ENCODE results near the gene FGFRL1.

Gene FGFRL1

DNA sequence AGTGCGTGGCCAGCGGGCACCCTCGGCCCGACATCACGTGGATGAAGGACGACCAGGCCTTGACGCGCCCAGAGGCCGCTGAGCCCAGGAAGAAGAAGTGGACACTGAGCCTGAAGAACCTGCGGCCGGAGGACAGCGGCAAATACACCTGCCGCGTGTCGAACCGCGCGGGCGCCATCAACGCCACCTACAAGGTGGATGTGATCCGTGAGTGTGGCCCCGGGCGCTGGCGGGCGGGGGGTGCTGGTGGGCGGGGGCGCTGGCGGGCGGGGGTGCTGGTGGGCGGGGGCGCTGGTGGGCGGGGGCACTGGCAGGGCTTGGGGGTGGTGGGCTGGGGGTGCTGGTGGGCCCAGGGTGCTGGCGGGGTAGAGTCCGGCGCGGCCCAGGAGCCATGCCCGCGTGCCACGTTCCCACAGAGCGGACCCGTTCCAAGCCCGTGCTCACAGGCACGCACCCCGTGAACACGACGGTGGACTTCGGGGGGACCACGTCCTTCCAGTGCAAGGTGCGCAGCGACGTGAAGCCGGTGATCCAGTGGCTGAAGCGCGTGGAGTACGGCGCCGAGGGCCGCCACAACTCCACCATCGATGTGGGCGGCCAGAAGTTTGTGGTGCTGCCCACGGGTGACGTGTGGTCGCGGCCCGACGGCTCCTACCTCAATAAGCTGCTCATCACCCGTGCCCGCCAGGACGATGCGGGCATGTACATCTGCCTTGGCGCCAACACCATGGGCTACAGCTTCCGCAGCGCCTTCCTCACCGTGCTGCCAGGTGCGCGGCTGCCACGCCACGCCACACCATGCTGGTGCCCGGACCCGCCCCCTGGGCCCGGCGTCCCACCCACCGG lies 12.7 kb downstream of the FGFRL1 start:
- DNase-seq, result no peak

DNA sequence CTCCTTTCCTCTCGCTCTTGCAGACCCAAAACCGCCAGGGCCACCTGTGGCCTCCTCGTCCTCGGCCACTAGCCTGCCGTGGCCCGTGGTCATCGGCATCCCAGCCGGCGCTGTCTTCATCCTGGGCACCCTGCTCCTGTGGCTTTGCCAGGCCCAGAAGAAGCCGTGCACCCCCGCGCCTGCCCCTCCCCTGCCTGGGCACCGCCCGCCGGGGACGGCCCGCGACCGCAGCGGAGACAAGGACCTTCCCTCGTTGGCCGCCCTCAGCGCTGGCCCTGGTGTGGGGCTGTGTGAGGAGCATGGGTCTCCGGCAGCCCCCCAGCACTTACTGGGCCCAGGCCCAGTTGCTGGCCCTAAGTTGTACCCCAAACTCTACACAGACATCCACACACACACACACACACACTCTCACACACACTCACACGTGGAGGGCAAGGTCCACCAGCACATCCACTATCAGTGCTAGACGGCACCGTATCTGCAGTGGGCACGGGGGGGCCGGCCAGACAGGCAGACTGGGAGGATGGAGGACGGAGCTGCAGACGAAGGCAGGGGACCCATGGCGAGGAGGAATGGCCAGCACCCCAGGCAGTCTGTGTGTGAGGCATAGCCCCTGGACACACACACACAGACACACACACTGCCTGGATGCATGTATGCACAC lies 13.6 kb downstream of the FGFRL1 start:
- DNase-seq, result no peak

GRCh38 chr4:1026115-1026514 lies 14.7 kb downstream of the FGFRL1 start:
- DNase-seq, result no peak

DNA sequence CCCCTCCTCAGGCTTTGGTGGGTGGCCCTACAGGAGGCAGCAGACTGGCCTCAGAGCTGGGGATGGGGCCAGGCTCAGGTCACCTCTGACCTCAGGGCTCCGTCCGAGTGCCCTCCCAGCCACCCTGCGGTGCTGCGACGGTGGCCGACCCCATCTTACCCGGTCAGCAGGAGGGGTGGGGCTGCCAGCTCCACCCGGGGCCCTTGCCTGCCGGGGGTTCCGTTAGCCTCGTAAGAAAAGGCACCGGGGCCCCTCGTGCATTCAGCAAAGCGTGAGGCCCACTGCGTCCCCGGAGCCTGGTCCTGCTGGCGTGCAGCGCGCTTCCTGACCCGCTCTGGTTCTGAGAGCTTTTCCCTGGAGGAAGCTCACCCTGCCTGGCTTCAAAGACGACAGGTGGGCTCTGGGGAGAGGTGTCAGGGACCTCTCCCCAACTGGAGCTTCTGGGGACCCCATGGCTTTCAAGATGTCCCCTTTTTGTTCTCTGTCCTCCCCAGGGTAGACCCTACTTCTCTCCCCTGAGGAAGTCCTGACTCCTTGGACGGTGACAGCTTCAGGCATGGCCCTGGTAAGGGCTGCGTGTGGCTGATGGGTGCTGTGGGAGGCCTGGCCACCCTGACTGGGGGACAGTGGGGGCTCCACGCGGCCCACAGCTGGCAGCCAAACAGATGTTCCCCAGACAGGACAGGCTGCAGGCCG lies 15.9 kb downstream of the FGFRL1 start:
- no peak for DNase-seq

GRCh38 chr4:1027915-1028238 lies 16.5 kb downstream of the FGFRL1 start:
- no peak for DNase-seq

DNA sequence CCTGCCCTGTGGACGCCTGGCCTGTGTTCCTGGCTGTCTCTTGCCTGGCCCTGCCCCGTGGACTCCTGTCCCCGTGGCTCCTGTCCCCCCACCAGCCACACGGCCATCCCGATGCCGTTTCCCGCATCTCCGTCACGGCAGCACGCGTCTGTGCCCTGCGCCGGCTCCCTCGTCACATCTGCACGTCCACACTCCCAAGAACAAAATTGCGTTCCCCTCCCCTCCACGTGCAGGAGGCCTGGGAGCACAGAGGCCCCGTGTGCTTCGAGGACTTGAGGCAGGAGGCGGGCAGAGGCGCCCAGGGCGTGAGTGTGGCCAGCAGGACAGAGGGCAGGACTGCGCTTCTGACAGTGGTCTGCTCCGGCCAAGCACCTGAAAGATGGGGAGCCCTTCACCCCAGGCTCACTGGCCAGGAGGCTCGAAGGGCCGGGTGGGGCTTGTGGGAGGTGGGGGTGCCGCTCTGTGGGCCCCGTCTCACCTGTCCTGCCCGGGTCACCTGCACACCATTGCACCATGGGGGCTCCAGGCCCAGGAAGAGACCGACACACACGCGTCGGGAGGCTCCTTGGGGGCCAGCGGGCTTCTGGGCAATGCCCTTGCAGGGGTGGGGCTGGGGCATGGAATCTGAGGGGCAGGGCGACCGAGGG lies 17.3 kb downstream of the FGFRL1 start:
- DNase-seq, result no peak

- no peak for DNase-seq
Measured at GRCh38 chr4:1029529-1029928, 18.1 kb downstream of the FGFRL1 start.

GRCh38 chr4:1030031-1030430 lies 18.6 kb downstream of the FGFRL1 start:
- DNase-seq, result no peak

DNA sequence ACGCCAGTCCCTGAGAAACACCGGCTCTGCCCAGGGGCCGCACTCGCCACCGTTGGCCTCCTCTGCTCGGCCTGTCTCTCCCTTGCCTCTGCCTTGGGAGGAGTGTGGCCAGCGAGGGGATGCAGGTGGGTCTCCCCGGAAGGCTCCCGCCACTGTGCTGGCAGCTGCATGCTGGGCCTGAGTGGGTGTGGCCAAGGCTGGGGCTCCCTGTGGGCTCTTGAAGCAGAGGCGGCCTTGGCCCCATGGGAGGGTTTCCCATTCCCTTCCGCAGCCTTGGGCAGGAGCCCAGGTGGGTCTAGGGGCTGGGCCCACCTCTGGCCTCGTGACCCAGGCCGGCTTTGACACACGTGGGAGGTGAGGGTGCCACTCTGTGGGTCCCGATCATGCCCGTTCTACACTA lies 19.1 kb downstream of the FGFRL1 start:
- no peak for DNase-seq

DNA sequence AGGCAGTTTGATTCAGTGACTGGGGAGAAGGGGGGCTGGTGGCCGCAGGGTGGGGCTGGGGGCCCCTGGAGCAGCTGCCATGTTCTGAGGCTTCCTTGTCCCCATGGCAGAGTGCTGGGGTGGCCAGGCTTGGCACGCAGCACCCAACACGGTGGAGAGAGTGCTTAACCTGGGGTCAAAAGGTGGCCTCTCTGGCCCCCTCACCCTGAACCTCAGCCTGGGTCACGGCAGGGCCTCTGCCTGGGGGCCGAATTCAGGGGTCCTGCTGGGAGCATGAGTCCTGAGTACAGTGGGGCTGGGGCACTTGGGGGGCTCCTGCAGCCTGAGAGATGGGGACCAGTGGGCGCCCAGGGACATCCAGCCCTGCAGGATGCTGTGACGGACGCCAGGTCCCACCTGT lies 19.9 kb downstream of the FGFRL1 start:
- no peak for DNase-seq

GRCh38 chr4:1031956-1032795 lies 20.8 kb downstream of the FGFRL1 start:
- DNase-seq, result no peak

GRCh38 chr4:1032861-1033260 lies 21.4 kb downstream of the FGFRL1 start:
- no peak for DNase-seq

GRCh38 chr4:1033840-1034551 lies 22.6 kb downstream of the FGFRL1 start:
- no peak for DNase-seq

DNA sequence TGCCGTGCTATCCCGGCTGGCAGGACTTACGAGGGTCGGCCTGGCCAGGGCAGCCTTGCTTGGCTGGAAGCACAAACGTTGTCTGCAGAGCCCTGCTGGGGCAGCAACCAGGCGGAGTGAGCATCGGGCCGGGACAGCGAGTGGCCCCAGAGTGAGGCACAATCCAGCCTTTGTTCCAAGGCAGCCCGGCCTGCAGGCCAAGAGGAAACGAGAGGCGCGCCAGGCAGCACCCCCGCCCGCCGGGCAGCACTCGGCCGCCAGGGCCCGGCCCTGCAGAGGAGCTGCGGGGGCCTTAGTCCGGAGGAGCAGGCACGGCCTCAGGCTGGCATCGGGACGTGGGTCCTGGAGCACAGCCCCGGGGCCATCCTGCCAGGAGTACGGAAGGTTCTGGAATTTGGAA lies 24.1 kb downstream of the FGFRL1 start:
- DNase-seq, result no peak

GRCh38 chr4:1036095-1036494 lies 24.7 kb downstream of the FGFRL1 start:
- no peak for DNase-seq

GRCh38 chr4:1036976-1037810 lies 25.8 kb downstream of the FGFRL1 start:
- DNase-seq, result no peak

DNA sequence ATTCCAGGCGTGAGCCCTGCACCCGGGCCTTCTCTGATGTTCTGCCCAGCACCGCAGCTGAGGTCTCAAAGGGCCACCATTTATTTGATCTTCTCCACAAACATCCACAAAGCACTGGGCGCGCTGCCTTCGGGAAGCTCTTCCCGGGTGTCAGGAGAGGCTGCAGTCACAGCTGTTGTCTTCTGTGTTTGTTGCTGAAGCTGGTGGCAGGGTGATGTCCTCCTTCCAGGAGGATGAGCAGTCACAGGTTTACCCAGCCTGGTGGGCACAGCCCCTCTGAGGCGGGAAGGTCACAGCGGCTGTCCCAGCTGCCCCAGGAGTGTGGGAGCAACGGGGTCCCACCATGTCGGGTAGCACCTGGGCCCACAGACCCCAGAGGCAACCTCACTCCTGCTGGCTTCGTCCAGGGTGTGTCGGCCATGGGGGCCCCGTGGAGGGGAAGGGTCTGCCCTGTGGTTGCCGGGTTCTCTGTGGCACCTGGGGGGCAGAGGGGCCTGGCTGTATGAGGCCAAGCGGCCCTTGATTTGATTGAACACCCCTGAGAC lies 27.6 kb downstream of the FGFRL1 start:
- DNase-seq, result no peak

DNA sequence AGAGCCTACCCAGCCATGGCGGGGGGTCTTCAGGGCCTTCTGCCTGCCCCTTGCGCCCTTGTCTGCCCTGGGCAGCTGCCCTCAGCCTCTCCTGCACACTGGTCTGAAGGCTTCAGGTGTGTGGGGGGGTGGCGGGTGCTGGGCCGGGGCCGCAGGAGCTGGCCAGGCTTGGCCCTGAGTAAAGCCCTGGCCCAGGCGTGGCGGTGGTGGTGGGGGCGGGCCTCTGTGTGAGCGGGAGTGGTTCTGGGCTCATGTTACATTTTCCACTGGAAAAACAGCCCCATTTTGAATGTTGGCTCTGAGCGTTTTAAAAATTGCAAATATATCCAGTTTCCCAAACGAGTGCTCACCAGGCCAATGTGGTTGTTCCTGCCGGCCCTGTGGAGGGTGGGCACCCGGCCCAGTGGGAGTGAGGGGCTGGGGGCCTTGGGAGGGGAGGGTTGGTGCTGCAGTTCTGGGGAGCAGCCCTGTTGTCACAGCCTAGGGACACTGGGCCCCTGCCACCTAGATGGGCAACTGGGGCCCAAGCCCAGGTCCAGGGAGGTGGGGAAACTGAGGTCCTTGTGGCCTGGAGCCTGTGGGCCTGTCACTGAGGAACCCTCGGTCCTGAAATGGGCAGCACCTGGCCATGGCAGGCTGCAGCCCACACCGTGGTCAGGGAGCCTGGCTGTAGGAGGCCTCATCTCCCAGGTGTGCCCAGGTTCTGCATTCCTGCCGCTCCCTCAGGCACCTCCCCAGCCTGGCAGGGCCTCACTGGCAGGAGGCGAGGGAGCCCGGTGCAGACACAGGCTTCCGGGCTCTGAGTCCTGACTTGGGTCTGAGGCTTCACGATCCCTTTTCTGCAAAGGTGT lies 28.3 kb downstream of the FGFRL1 start:
- peak; percentile 59 for DNase-seq

Data from fibroblast of skin of back (primary cell).